Dedifferentiated amniotic fluid mesenchymal stem cell (primary cell): Measurements from ENCODE around the gene ST6GALNAC5.
"Not testable (repeated sequence)": the region's sequence is repeated elsewhere in the genome, so short reads cannot be mapped to it uniquely, and the experiment has no call there.

Source experiments
- DNase-seq: peaks from one replicate; pipeline ENCODE4 v3.0.0-alpha.2; 2016; ENCODE audit errors: extremely low spot score

Gene ST6GALNAC5

GRCh38 chr1:76867342-76868130, at the start of gene ST6GALNAC5:
ST6GALNAC5 (plus strand) TSS chr1:76867480.
- DNase-seq, result peak; percentile 71

GRCh38 chr1:76820028-76820427, 47.3 kb upstream of the ST6GALNAC5 start:
- no peak for DNase-seq

GRCh38 chr1:76822961-76823360, 44.3 kb upstream of the ST6GALNAC5 start:
- not testable (repeated sequence) for DNase-seq

GRCh38 chr1:76824106-76824505, 43.2 kb upstream of the ST6GALNAC5 start:
- no peak for DNase-seq

GRCh38 chr1:76826072-76826845, 41.0 kb upstream of the ST6GALNAC5 start:
- no peak for DNase-seq

GRCh38 chr1:76827066-76827465, 40.2 kb upstream of the ST6GALNAC5 start:
- no peak for DNase-seq

- DNase-seq, result no peak
These were observed 36.9 kb upstream of the ST6GALNAC5 start for GRCh38 chr1:76830373-76830772.

- no peak for DNase-seq
These were observed 34.8 kb upstream of the ST6GALNAC5 start for GRCh38 chr1:76832521-76832920.

- DNase-seq, result no peak
These were observed 34.1 kb upstream of the ST6GALNAC5 start for GRCh38 chr1:76833151-76833550.

- no peak for DNase-seq
These were observed 33.4 kb upstream of the ST6GALNAC5 start for GRCh38 chr1:76833856-76834255.

GRCh38 chr1:76835203-76835602, 32.1 kb upstream of the ST6GALNAC5 start:
- DNase-seq, result peak; percentile 24

GRCh38 chr1:76840278-76840677, 27.0 kb upstream of the ST6GALNAC5 start:
- no peak for DNase-seq

- no peak for DNase-seq
These were observed 25.8 kb upstream of the ST6GALNAC5 start for GRCh38 chr1:76841460-76841859.

GRCh38 chr1:76843821-76844464, 23.3 kb upstream of the ST6GALNAC5 start:
- no peak for DNase-seq

- DNase-seq, result no peak
These were observed 13.0 kb upstream of the ST6GALNAC5 start for GRCh38 chr1:76854255-76854654.

GRCh38 chr1:76856104-76856503, 11.2 kb upstream of the ST6GALNAC5 start:
- DNase-seq, result no peak

- DNase-seq, result no peak
These were observed 10.1 kb upstream of the ST6GALNAC5 start for GRCh38 chr1:76857138-76857537.

GRCh38 chr1:76857973-76858372, 9.3 kb upstream of the ST6GALNAC5 start:
- no peak for DNase-seq

- DNase-seq, result no peak
These were observed 6.1 kb upstream of the ST6GALNAC5 start for GRCh38 chr1:76861149-76861548.

GRCh38 chr1:76862447-76862846, 4.8 kb upstream of the ST6GALNAC5 start:
- DNase-seq, result peak; percentile 54

GRCh38 chr1:76864383-76864782, 2.9 kb upstream of the ST6GALNAC5 start:
- DNase-seq, result peak; percentile 36

- no peak for DNase-seq
These were observed 1.5 kb upstream of the ST6GALNAC5 start for GRCh38 chr1:76865696-76866286.
